ENCODE measurements around the gene C1orf56. TPM values are rescaled to one million over a fixed set of nuclear protein-coding genes. Genes with fewer than 3 reads are reported as not detected.

C1orf56 gene
- total and polyA plus RNA-seq, 2 of the 13 experiments (the other 11 are each of a cell fraction or from before 2014, with no cell fraction given): 1.5 to 3.2 TPM

DNA sequence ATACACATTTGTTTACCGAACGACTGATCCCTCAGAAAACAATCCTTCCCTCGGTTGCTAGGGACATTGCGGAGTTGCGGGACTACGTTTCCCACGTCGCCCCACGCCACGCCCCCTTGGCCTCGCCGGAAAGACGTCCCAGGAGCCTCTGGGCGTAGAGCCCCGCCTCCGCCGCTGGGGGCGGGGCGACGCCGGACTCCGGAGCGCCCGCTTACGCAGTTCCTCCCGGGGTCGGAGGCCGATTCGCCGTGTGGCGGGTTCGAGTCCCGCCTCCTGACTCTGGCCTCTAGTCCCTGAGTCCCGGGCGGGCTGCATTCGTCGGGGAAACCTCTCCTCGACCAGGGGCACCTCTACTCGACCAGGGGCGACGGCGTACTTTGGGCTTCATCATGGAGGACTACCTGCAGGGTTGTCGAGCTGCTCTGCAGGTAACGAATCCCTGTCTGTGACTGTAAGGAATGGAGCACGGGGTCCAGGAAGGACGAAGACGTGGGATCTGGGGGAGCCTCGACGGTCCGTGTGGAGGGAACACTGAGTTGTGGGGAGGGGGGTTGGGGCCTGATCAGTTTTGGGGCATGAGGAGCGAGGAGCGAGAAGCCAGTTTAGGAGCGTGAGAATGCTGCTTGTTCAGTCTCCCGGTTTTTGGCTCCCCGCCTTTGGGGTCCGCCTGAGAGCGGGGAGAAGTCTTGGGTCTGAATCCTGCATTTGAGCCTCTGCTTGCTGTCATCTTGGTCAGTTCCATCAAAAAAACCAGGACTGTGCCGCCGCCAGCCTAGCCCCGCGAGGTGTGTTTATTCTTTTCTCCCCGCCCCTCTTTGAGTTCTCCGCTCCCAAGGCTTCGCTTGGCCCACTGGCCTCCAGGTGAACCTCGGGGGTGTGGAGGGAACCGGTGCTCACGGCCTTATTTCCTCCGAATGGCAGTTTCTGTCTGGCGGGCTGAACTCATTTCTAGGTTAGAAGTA, 39.0 kb upstream of the C1orf56 start, which contains the start of gene PRUNE1 (continued):
- TF ChIP-seq, protein P1, sequence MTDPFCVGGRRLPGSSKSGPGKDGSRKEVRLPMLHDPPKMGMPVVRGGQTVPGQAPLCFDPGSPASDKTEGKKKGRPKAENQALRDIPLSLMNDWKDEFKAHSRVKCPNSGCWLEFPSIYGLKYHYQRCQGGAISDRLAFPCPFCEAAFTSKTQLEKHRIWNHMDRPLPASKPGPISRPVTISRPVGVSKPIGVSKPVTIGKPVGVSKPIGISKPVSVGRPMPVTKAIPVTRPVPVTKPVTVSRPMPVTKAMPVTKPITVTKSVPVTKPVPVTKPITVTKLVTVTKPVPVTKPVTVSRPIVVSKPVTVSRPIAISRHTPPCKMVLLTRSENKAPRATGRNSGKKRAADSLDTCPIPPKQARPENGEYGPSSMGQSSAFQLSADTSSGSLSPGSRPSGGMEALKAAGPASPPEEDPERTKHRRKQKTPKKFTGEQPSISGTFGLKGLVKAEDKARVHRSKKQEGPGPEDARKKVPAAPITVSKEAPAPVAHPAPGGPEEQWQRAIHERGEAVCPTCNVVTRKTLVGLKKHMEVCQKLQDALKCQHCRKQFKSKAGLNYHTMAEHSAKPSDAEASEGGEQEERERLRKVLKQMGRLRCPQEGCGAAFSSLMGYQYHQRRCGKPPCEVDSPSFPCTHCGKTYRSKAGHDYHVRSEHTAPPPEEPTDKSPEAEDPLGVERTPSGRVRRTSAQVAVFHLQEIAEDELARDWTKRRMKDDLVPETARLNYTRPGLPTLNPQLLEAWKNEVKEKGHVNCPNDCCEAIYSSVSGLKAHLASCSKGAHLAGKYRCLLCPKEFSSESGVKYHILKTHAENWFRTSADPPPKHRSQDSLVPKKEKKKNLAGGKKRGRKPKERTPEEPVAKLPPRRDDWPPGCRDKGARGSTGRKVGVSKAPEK (CRISPR knock-in tag; IDR thresholded peaks at IDR 0.05; ENCODE audit: borderline replicate concordance): no peak
- TF ChIP-seq ZFP1 (CRISPR knock-in tag; IDR thresholded peaks at IDR 0.05) (no peak), SAFB2 (CRISPR knock-in tag; IDR thresholded peaks at IDR 0.05; ENCODE audit: borderline replicate concordance, low read depth) (no peak), NFE2L2 (IDR thresholded peaks at IDR 0.05; ENCODE audit: low read length) (no peak), TCF7L2 (IDR thresholded peaks at IDR 0.05; ENCODE audit: low read depth, low read length) (no peak), ZNF850 (CRISPR knock-in tag; conservative IDR thresholded peaks at IDR 0.05) (no peak), TEAD3 (CRISPR knock-in tag; optimal IDR thresholded peaks at IDR 0.05; ENCODE audit: borderline replicate concordance) (no peak), KLF16 (CRISPR knock-in tag; IDR thresholded peaks at IDR 0.05) (no peak), ASH2L (IDR thresholded peaks at IDR 0.05; ENCODE audit: insufficient read length, low read depth, low read length) (peak; percentile 46), ZNF652 (CRISPR knock-in tag; IDR thresholded peaks at IDR 0.05; ENCODE audit: borderline replicate concordance, low read depth) (no peak), ZNF367 (CRISPR knock-in tag; IDR thresholded peaks at IDR 0.05; ENCODE audit: borderline replicate concordance) (0 out of 2 replicates have a peak, but pooled peaks have one; percentile 36), IKZF4 (CRISPR knock-in tag; IDR thresholded peaks at IDR 0.05; ENCODE audit: borderline replicate concordance, low read depth, not compliant biosample characterization) (peak; percentile 33), ZNF501 (CRISPR knock-in tag; IDR thresholded peaks at IDR 0.05) (peak; percentile 46), ZNF282 (IDR thresholded peaks at IDR 0.05; ENCODE audit: partially characterized antibody) (no peak), EED (CRISPR knock-in tag; IDR thresholded peaks at IDR 0.05) (peak; percentile 87; the same call in 1 of the 2 replicates)
- TF ChIP-seq, protein P2, sequence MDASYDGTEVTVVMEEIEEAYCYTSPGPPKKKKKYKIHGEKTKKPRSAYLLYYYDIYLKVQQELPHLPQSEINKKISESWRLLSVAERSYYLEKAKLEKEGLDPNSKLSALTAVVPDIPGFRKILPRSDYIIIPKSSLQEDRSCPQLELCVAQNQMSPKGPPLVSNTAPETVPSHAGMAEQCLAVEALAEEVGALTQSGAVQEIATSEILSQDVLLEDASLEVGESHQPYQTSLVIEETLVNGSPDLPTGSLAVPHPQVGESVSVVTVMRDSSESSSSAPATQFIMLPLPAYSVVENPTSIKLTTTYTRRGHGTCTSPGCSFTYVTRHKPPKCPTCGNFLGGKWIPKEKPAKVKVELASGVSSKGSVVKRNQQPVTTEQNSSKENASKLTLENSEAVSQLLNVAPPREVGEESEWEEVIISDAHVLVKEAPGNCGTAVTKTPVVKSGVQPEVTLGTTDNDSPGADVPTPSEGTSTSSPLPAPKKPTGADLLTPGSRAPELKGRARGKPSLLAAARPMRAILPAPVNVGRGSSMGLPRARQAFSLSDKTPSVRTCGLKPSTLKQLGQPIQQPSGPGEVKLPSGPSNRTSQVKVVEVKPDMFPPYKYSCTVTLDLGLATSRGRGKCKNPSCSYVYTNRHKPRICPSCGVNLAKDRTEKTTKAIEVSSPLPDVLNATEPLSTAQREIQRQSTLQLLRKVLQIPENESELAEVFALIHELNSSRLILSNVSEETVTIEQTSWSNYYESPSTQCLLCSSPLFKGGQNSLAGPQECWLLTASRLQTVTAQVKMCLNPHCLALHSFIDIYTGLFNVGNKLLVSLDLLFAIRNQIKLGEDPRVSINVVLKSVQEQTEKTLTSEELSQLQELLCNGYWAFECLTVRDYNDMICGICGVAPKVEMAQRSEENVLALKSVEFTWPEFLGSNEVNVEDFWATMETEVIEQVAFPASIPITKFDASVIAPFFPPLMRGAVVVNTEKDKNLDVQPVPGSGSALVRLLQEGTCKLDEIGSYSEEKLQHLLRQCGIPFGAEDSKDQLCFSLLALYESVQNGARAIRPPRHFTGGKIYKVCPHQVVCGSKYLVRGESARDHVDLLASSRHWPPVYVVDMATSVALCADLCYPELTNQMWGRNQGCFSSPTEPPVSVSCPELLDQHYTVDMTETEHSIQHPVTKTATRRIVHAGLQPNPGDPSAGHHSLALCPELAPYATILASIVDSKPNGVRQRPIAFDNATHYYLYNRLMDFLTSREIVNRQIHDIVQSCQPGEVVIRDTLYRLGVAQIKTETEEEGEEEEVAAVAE (CRISPR knock-in tag; IDR thresholded peaks at IDR 0.05; ENCODE audit: borderline replicate concordance): no peak; the same call in 1 of the 2 replicates
- TF ChIP-seq, protein P3, sequence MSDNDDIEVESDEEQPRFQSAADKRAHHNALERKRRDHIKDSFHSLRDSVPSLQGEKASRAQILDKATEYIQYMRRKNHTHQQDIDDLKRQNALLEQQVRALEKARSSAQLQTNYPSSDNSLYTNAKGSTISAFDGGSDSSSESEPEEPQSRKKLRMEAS (IDR thresholded peaks at IDR 0.05): peak; percentile 53; the same call in 1 of the 2 replicates
- TF ChIP-seq, protein P4, sequence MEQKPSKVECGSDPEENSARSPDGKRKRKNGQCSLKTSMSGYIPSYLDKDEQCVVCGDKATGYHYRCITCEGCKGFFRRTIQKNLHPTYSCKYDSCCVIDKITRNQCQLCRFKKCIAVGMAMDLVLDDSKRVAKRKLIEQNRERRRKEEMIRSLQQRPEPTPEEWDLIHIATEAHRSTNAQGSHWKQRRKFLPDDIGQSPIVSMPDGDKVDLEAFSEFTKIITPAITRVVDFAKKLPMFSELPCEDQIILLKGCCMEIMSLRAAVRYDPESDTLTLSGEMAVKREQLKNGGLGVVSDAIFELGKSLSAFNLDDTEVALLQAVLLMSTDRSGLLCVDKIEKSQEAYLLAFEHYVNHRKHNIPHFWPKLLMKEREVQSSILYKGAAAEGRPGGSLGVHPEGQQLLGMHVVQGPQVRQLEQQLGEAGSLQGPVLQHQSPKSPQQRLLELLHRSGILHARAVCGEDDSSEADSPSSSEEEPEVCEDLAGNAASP (CRISPR knock-in tag; IDR thresholded peaks at IDR 0.05; ENCODE audit: borderline replicate concordance): no peak
- TF ChIP-seq, protein P5, sequence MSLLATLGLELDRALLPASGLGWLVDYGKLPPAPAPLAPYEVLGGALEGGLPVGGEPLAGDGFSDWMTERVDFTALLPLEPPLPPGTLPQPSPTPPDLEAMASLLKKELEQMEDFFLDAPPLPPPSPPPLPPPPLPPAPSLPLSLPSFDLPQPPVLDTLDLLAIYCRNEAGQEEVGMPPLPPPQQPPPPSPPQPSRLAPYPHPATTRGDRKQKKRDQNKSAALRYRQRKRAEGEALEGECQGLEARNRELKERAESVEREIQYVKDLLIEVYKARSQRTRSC (CRISPR knock-in tag; IDR thresholded peaks at IDR 0.05; ENCODE audit: low read depth): no peak
